ENCODE results near the gene HELZ2. TPM values are rescaled to one million over a fixed set of nuclear protein-coding genes. Genes with fewer than 3 reads are reported as not detected.
A peak's percentile ranks its signal among the peaks of the same experiment; 100 is the strongest.
"Not testable (repeated sequence)": the region's sequence is repeated elsewhere in the genome, so short reads cannot be mapped to it uniquely, and the experiment has no call there.

HELZ2 gene
- total and polyA plus RNA-seq, 4 donors: 2.3 to 41.6 (median 14.0) TPM

DNA sequence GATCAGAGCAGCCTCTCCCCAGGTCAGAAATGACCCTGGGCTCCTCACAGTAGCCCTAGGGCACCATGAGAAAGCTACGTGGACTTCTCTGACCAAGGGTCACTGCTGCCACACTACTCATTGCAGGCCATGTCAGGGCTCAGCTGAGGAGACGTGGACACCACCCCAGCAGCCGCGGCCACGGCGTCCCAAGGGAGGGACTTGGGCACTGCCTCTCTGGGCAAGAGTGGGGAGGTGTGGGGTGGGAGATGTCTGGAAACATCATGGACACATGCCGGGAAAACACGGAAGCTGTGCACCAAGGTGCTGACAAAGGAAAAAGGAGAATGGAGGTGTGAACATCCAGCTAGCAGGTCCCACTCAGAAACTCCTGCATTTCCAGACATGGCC lies 43.8 kb upstream of the HELZ2 start:
- Histone ChIP-seq H3K27me3 (ENCODE audit: control insufficient read depth in 1 of 2, insufficient read depth in 2 of 2, low read length in 1 of 2) (no peaks in the 10 kb centered on the region), H3K36me3 (ENCODE audit: control insufficient read depth in 1 of 2, insufficient read depth in 2 of 2, low read length in 1 of 2) (no peaks in the 10 kb centered on the region), H3K9me3 (ENCODE audit: control insufficient read depth, low read length) (no peaks in the 10 kb centered on the region), H3K27ac (ENCODE audit: low read depth in 1 of 2, low read length in 2 of 2) (no peak overlapping the region), H3K4me3 (ENCODE audit: low read length in 2 of 2) (no peak overlapping the region), H3K4me1 (ENCODE audit: control insufficient read depth in 1 of 2, insufficient read depth in 2 of 2, low read length in 2 of 2) (no peaks in the 10 kb centered on the region)
- ATAC-seq (ENCODE audit: low FRiP score) (no peak), DNase-seq (no peak)
- intact Hi-C loops (cut with DNase I): no loop called here
- 78 to 88% methylated on average over 8 of the region's 8 CpGs for WGBS, 2 donors

DNA sequence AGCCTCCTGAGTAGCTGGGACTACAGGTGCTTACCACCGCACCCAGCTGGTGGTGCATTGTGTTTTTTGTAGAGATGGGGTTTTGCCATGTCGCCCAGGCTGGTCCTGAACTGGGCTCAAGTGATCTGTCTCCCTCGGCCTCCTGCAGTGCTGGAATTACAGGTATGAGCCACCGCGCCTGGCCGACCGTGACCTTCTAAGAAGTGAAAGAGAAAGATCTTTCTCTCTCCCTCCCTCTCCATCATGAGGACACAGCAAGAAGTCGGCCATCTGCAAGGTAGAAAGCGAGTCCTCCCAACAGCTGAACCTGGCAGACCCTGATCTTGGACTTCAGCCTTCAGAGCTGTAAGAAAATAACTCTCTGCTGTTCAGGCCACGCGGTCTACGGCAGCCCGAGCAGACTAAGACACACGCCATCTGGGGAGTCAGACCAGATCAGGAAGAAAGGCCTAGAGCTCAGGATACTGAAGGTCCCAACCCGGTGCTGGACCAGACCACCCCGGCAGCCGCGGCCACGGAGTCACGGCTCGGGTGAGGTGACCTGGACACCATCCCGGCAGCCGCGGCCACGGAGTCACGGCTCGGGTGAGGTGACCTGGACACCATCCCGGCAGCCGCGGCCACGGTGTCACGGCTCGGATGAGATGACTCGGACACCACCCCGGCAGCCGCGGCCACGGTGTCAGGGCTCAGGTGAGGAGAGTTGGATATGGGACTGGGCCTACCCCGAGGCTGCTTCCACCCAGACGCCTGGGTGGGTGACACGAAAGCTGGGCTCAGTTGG lies 43.2 kb upstream of the HELZ2 start:
- intact Hi-C loops (cut with DNase I): no loop called here
- WGBS, 2 donors: 94 to 95% methylated on average over 41 of the region's 41 CpGs
- ATAC-seq (ENCODE audit: low FRiP score): no peak
- H3K4me1 ChIP-seq (ENCODE audit: control insufficient read depth in 1 of 2, insufficient read depth in 2 of 2, low read length in 2 of 2): no peaks in the 10 kb centered on the region
- no peaks in the 10 kb centered on the region for H3K9me3 ChIP-seq (ENCODE audit: control insufficient read depth, low read length)
- H3K4me3 ChIP-seq (ENCODE audit: low read length in 2 of 2): no peak overlapping the region
- H3K27me3 ChIP-seq (ENCODE audit: control insufficient read depth in 1 of 2, insufficient read depth in 2 of 2, low read length in 1 of 2): no peaks in the 10 kb centered on the region
- no peak overlapping the region for H3K27ac ChIP-seq (ENCODE audit: low read depth in 1 of 2, low read length in 2 of 2)
- H3K36me3 ChIP-seq (ENCODE audit: control insufficient read depth in 1 of 2, insufficient read depth in 2 of 2, low read length in 1 of 2): no peaks in the 10 kb centered on the region
- DNase-seq: no peak

DNA sequence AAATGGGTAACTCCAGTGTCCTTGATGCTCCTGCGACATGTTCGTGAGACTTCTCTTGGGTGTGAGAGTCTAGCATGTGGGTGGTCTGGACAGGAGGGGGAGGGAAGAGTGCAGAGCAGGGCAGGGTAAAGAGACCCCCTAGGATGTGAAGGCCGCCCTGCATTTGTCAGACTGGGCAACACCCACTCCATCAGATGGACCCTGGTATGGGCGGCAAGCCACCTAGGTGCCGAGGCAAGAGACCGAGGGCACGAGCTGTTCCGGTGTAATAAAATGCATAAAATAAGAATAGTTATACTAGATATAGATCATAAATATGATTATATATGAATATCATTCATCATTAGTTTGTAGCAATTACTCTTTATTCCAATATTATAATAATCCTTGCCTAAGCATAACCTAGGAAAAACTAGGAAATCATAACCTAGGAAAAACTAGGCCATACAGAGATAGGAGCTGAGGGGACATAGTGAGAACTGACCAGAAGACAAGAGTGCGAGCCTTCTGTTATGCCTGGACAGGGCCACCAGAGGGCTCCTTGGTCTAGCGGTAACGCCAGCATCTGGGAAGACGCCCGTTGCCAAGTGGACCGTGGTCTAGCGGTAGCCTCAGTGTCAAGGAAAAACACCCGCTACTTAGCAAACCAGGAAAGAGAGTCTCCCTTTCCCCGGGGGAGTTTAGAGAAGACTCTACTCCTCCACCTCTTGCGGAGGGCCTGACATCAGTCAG lies 40.0 kb upstream of the HELZ2 start:
- H3K36me3 ChIP-seq (ENCODE audit: control insufficient read depth in 1 of 2, insufficient read depth in 2 of 2, low read length in 1 of 2); H3K27me3 ChIP-seq (ENCODE audit: control insufficient read depth in 1 of 2, insufficient read depth in 2 of 2, low read length in 1 of 2); H3K27ac ChIP-seq (ENCODE audit: low read depth in 1 of 2, low read length in 2 of 2); DNase-seq; ATAC-seq (ENCODE audit: low FRiP score); H3K4me1 ChIP-seq (ENCODE audit: control insufficient read depth in 1 of 2, insufficient read depth in 2 of 2, low read length in 2 of 2); H3K9me3 ChIP-seq (ENCODE audit: control insufficient read depth, low read length); intact Hi-C loops (cut with DNase I); H3K4me3 ChIP-seq (ENCODE audit: low read length in 2 of 2): not testable (repeated sequence)
- WGBS, 2 donors: 75 to 76% methylated on average over 17 to 18 of the region's 18 CpGs

DNA sequence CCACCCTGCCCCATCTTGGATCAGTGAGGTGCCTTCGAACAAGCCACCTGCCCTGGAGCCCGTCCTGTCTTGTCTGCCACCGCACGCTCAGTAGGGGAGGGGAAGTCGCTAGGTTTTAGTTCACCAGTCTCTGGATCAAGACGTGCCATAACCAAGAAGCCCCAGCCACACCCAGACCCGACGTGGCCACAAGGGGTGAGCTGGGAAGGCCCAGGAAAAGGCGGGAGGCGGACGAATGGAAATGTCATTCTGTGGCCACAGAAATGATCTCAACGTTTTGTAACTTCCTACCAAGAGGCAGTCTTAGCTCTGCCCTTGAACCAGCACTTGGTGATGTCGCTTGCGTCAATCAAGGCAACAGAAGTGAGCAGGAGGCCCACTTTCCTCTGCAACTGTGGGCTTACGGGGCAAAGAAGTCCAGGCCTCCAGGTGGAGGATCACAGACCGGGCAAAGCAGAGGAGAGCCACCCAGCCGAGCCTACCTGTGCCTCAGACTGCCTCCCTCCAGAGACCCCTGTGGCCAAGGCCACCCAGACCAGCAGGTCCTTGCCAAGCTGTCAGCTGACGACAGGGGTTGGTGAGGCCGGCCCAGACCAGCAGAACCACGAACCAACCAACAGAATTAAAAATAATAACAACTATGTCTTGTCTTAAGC lies 38.4 kb upstream of the HELZ2 start:
- Histone ChIP-seq H3K27me3 (ENCODE audit: control insufficient read depth in 1 of 2, insufficient read depth in 2 of 2, low read length in 1 of 2) (no peaks in the 10 kb centered on the region), H3K36me3 (ENCODE audit: control insufficient read depth in 1 of 2, insufficient read depth in 2 of 2, low read length in 1 of 2) (no peaks in the 10 kb centered on the region), H3K9me3 (ENCODE audit: control insufficient read depth, low read length) (no peaks in the 10 kb centered on the region), H3K4me3 (ENCODE audit: low read length in 2 of 2) (no peak overlapping the region), H3K4me1 (ENCODE audit: control insufficient read depth in 1 of 2, insufficient read depth in 2 of 2, low read length in 2 of 2) (no peaks in the 10 kb centered on the region), H3K27ac (ENCODE audit: low read depth in 1 of 2, low read length in 2 of 2) (no peak overlapping the region)
- no peak for DNase-seq
- 83 to 84% methylated on average over 20 of the region's 20 CpGs for WGBS, 2 donors
- intact Hi-C loops (cut with DNase I): no loop called here
- ATAC-seq (ENCODE audit: low FRiP score): no peak

DNA sequence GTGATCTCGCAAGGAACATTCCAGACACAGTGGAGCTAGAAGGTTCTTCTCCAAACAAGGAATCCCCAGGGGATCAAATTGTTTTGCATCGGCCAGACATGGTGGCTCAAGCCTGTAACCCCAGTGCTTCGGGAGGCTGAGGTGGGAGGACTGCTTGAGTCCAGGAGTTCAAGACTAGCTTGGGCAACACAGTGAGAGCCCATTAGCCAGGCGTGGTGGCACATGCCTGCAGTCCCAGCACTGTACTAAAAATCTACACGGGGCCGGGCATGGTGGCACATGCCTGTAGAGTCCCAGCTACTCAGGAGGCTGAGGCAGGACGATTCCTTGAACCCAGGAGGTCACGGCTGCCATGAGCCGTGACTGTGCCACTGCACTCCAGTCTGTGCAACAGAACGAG lies 37.6 kb upstream of the HELZ2 start:
- DNase-seq (no peak), ATAC-seq (ENCODE audit: low FRiP score) (no peak)
- WGBS, 2 donors: 78 to 83% methylated on average over 10 of the region's 10 CpGs
- no peak overlapping the region for H3K4me3 ChIP-seq (ENCODE audit: low read length in 2 of 2)
- no peak overlapping the region for H3K27ac ChIP-seq (ENCODE audit: low read depth in 1 of 2, low read length in 2 of 2)
- no peaks in the 10 kb centered on the region for H3K36me3 ChIP-seq (ENCODE audit: control insufficient read depth in 1 of 2, insufficient read depth in 2 of 2, low read length in 1 of 2)
- H3K9me3 ChIP-seq (ENCODE audit: control insufficient read depth, low read length): no peaks in the 10 kb centered on the region
- no peaks in the 10 kb centered on the region for H3K27me3 ChIP-seq (ENCODE audit: control insufficient read depth in 1 of 2, insufficient read depth in 2 of 2, low read length in 1 of 2)
- intact Hi-C loops (cut with DNase I): no loop called here
- no peaks in the 10 kb centered on the region for H3K4me1 ChIP-seq (ENCODE audit: control insufficient read depth in 1 of 2, insufficient read depth in 2 of 2, low read length in 2 of 2)

DNA sequence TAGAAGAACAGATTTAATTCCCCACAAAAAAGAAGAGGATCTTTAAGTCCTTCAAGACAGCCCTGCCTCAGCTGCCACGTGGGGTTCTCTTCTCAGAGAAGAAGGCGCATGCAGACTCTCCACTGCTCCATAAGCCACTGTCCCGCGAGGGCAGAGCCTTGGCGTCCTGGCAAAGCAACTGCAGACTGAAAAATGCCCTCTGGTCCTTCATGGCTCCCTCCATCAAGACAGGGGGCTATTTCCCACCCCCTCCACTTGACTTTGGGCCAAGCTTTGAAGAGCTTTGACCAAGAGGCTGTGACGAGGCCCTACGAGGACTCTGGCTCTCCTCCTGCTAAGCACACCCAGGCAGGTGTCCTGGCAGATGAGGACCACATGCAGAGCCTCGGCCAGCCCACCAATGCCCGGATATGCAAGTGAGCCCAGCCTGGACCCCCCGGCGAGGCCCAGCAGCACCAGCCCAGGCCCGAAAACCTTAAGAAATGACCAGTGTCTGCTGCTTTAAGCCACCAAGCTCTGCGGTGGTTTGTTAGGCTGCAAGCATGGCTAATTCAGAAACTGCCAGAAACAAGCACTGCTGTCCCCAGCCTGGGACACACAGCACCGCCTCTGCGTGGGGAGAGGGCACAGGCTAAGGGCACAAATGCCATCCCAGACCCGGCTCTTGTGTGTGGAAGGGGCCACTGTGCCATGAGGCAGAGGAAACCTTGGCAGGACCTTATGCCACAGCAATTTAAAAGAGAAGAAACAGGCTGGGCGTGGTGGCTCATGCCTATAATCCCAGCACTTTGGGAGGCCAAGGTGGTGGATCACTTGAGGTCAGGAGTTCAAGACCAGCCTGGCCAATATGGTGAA lies 36.8 kb upstream of the HELZ2 start:
- Histone ChIP-seq H3K4me1 (ENCODE audit: control insufficient read depth in 1 of 2, insufficient read depth in 2 of 2, low read length in 2 of 2) (no peaks in the 10 kb centered on the region), H3K36me3 (ENCODE audit: control insufficient read depth in 1 of 2, insufficient read depth in 2 of 2, low read length in 1 of 2) (no peaks in the 10 kb centered on the region), H3K27me3 (ENCODE audit: control insufficient read depth in 1 of 2, insufficient read depth in 2 of 2, low read length in 1 of 2) (no peaks in the 10 kb centered on the region), H3K4me3 (ENCODE audit: low read length in 2 of 2) (no peak overlapping the region), H3K27ac (ENCODE audit: low read depth in 1 of 2, low read length in 2 of 2) (no peak overlapping the region), H3K9me3 (ENCODE audit: control insufficient read depth, low read length) (no peaks in the 10 kb centered on the region)
- intact Hi-C loops (cut with DNase I): no loop called here
- no peak for ATAC-seq (ENCODE audit: low FRiP score)
- peak in 1 of 2 donors; percentile 70 for DNase-seq
- WGBS, 2 donors: 89 to 90% methylated on average over 17 of the region's 17 CpGs

DNA sequence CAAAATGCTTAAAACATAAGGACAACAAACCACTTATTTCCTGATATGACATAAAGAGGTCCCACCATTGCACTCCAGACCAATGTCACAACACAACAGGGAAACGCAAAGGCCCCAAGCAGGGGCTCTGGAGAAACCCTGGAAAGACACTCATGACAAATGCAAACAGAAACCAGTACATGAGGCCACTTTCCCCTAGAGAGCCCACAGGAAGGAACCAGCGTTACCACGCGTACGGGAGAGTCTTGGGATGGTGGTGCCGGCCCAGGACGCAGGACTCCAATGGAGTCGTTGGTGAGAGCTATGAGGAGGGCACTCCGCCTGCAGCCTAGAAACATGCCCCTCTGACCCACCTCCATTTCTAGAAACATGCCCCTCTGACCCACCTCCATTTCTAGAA lies 32.6 kb upstream of the HELZ2 start:
- no peak for ATAC-seq (ENCODE audit: low FRiP score)

DNA sequence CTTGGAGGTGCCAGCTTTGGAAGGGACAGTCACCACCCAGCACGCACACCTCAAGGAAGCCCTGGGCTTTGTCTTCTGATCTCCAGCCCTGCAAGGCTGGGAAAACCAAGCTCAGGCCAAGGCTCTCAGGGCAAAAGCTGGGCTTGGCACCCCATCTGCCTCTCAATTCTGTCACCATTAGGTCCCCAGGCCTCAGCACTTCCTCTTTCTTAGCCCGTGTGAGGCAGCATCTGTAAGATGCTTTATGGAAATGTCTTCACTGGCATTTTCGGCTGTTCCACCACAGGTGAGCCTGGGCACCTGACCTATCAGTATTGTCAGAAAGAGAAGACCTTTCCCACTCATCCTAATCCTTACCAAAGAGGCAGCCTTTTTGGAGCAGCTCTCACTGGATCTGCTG lies 28.3 kb upstream of the HELZ2 start:
- intact Hi-C loops (cut with DNase I): no loop called here
- DNase-seq (no peak), ATAC-seq (ENCODE audit: low FRiP score) (no peak)
- no peaks in the 10 kb centered on the region for H3K9me3 ChIP-seq (ENCODE audit: control insufficient read depth, low read length)
- H3K4me3 ChIP-seq (ENCODE audit: low read length in 2 of 2): no peak overlapping the region
- no peak overlapping the region for H3K27ac ChIP-seq (ENCODE audit: low read depth in 1 of 2, low read length in 2 of 2)
- no peaks in the 10 kb centered on the region for H3K4me1 ChIP-seq (ENCODE audit: control insufficient read depth in 1 of 2, insufficient read depth in 2 of 2, low read length in 2 of 2)
- peaks cover 0 to 13% of the 10 kb centered on the region in 2 donors for H3K36me3 ChIP-seq (ENCODE audit: control insufficient read depth in 1 of 2, insufficient read depth in 2 of 2, low read length in 1 of 2)
- H3K27me3 ChIP-seq (ENCODE audit: control insufficient read depth in 1 of 2, insufficient read depth in 2 of 2, low read length in 1 of 2): no peaks in the 10 kb centered on the region
- 93 to 100% methylated on average over 3 of the region's 3 CpGs for WGBS, 2 donors

More for the DNA sequence above, 32.6 kb upstream of the HELZ2 start:
- WGBS, 2 donors: 96% methylated on average over 9 of the region's 9 CpGs
- H3K9me3 ChIP-seq (ENCODE audit: control insufficient read depth, low read length): no peaks in the 10 kb centered on the region
- H3K27me3 ChIP-seq (ENCODE audit: control insufficient read depth in 1 of 2, insufficient read depth in 2 of 2, low read length in 1 of 2): no peaks in the 10 kb centered on the region
- H3K4me1 ChIP-seq (ENCODE audit: control insufficient read depth in 1 of 2, insufficient read depth in 2 of 2, low read length in 2 of 2): no peaks in the 10 kb centered on the region
- no peak for DNase-seq
- no peak overlapping the region for H3K27ac ChIP-seq (ENCODE audit: low read depth in 1 of 2, low read length in 2 of 2)
- peaks cover 0 to 8% of the 10 kb centered on the region in 2 donors for H3K36me3 ChIP-seq (ENCODE audit: control insufficient read depth in 1 of 2, insufficient read depth in 2 of 2, low read length in 1 of 2)
- H3K4me3 ChIP-seq (ENCODE audit: low read length in 2 of 2): no peak overlapping the region
- intact Hi-C loops (cut with DNase I): no loop called here

All from aorta (tissue), 5 donors.